Endodermal cell (in vitro differentiated cells): Measurements from ENCODE around the gene ABCG4. TPM values are rescaled to one million over a fixed set of nuclear protein-coding genes. Genes with fewer than 3 reads are reported as not detected.
"Not testable (repeated sequence)": the region's sequence is repeated elsewhere in the genome, so short reads cannot be mapped to it uniquely, and the experiment has no call there.

Experiments
- DNase-seq: peaks from one replicate; pipeline ENCODE4 v3.0.0-alpha.2; 2017
- H3K27ac ChIP-seq: 2 replicates; pipeline ENCODE4 v1.5.1; 2013; ENCODE audit warnings: mild to moderate bottlenecking, low read depth, low read length, moderate library complexity
- H3K27me3 ChIP-seq: 2 replicates; pipeline ENCODE4 v1.6.1; 2013; ENCODE audit warnings: mild to moderate bottlenecking, low read length, moderate library complexity; ENCODE audit not compliant: insufficient read depth, control insufficient read depth, poor library complexity, severe bottlenecking
- H3K36me3 ChIP-seq: 2 replicates; pipeline ENCODE4 v1.7.0; 2013; ENCODE audit warnings: mild to moderate bottlenecking, low read length, moderate library complexity; ENCODE audit not compliant: control insufficient read depth, insufficient read depth
- H3K4me1 ChIP-seq: one replicate; pipeline ENCODE4 v1.7.0; 2013; ENCODE audit warnings: low read length; ENCODE audit not compliant: control insufficient read depth, insufficient read depth
- H3K4me3 ChIP-seq: 2 replicates; pipeline ENCODE4 v1.5.1; 2013; ENCODE audit warnings: mild to moderate bottlenecking, low read length, moderate library complexity
- H3K9ac ChIP-seq: 2 replicates; pipeline ENCODE4 v1.6.1; 2013; ENCODE audit warnings: mild to moderate bottlenecking, low read length, moderate library complexity; ENCODE audit not compliant: poor library complexity, severe bottlenecking; ENCODE audit errors: extremely low read depth
- H3K9me3 ChIP-seq: 2 replicates; pipeline ENCODE4 v1.6.1; 2013; ENCODE audit warnings: mild to moderate bottlenecking, low read length, moderate library complexity; ENCODE audit not compliant: control insufficient read depth
- H3K27ac Mint-ChIP-seq: 2 replicates; pipeline ENCODE4 v1.8.0; 2020; ENCODE audit warnings: mixed read lengths
- H3K27me3 Mint-ChIP-seq: 2 replicates; pipeline ENCODE4 v1.8.0; 2021; ENCODE audit warnings: mild to moderate bottlenecking, mixed read lengths; ENCODE audit not compliant: insufficient read depth
- H3K36me3 Mint-ChIP-seq: 2 replicates; pipeline ENCODE4 v1.8.0; 2020; ENCODE audit warnings: low read depth, mixed read lengths
- H3K4me1 Mint-ChIP-seq: 2 replicates; pipeline ENCODE4 v1.8.0; 2020; ENCODE audit warnings: mixed read lengths
- H3K4me3 Mint-ChIP-seq: 2 replicates; pipeline ENCODE4 v1.8.0; 2020; ENCODE audit warnings: mild to moderate bottlenecking, moderate library complexity, mixed read lengths
- H3K9me3 Mint-ChIP-seq: 2 replicates; pipeline ENCODE4 v1.8.0; 2020; ENCODE audit warnings: mild to moderate bottlenecking, mixed read lengths
- CTCF ChIP-seq: fragments of 200-600 bp; sonication (generic); conservative IDR thresholded peaks from 2 replicates; pipeline ENCODE4 v1.5.0; 2021; ENCODE audit warnings: antibody characterized with exemption, mild to moderate bottlenecking
- WGBS, 2 experiments: methylation state at CpG; one replicate each; pipeline versions ENCODE4 v1.1.5 to v1.1.7; 2013; ENCODE audit warnings: missing lambda C conversion rate in 2 of 2, mixed read lengths in 1 of 2; ENCODE audit not compliant: insufficient coverage in 1 of 2, insufficient read length in 1 of 2; 5-methylcytosine and 5-hydroxymethylcytosine counted together
- total RNA-seq, 2 donors: library from RNA; stranded (reverse); fragmentation: NEBNext Ultra II Directional in 1 of 2; extraction: Animal tissue kit (Norgen Biotek cat#: 25700) in 1 of 2; gene quantifications; 2 replicates in 1 of 2; 3 replicates in 1 of 2; pipeline ENCODE4 v1.2.1, GENCODE V29; 2021

Gene ABCG4
- total RNA-seq, 2 donors from 2014 or later: 1.5 to 1.8 TPM

GRCh38 chr11:119160151-119160550 lies 11.3 kb downstream of the ABCG4 start:
- Histone ChIP-seq H3K36me3 (no peaks in the 10 kb centered on the region), H3K9ac (no peak overlapping the region), H3K27ac (no peak overlapping the region), H3K27me3 (no peaks in the 10 kb centered on the region), H3K9me3 (no peaks in the 10 kb centered on the region), H3K4me3 (no peak overlapping the region), H3K4me1 (no peaks in the 10 kb centered on the region)
- Mint-ChIP-seq H3K36me3 (no peaks in the 10 kb centered on the region), H3K4me1 (no peaks in the 10 kb centered on the region), H3K27me3 (peaks cover 13% of the 10 kb centered on the region), H3K9me3 (no peaks in the 10 kb centered on the region), H3K27ac (no peak overlapping the region), H3K4me3 (no peak overlapping the region)
- WGBS, 2 experiments: 94 to 95% methylated on average over 3 to 9 of the region's 9 CpGs
- no peak for TF ChIP-seq CTCF
- DNase-seq: no peak

GRCh38 chr11:119161871-119162270 lies 13.0 kb downstream of the ABCG4 start:
- H3K27ac ChIP-seq: no peak overlapping the region
- DNase-seq: no peak
- Mint-ChIP-seq H3K36me3 (no peaks in the 10 kb centered on the region), H3K27me3 (peaks cover 4% of the 10 kb centered on the region), H3K9me3 (no peaks in the 10 kb centered on the region), H3K4me1 (no peaks in the 10 kb centered on the region), H3K27ac (no peak overlapping the region), H3K4me3 (no peak overlapping the region)
- H3K36me3 ChIP-seq: no peaks in the 10 kb centered on the region
- H3K27me3 ChIP-seq: no peaks in the 10 kb centered on the region
- H3K9ac ChIP-seq: no peak overlapping the region
- no peak overlapping the region for H3K4me3 ChIP-seq
- H3K9me3 ChIP-seq: no peaks in the 10 kb centered on the region
- no peak for TF ChIP-seq CTCF
- WGBS, 2 experiments: 92 to 93% methylated on average over 2 to 8 of the region's 8 CpGs
- H3K4me1 ChIP-seq: no peaks in the 10 kb centered on the region

GRCh38 chr11:119166368-119167076 lies 17.7 kb downstream of the ABCG4 start:
- Histone ChIP-seq H3K27ac (no peak overlapping the region), H3K4me3 (no peak overlapping the region), H3K9ac (no peak overlapping the region), H3K9me3 (no peaks in the 10 kb centered on the region), H3K4me1 (no peaks in the 10 kb centered on the region), H3K36me3 (no peaks in the 10 kb centered on the region), H3K27me3 (no peaks in the 10 kb centered on the region)
- Mint-ChIP-seq H3K9me3 (no peaks in the 10 kb centered on the region), H3K27me3 (peaks cover 2% of the 10 kb centered on the region), H3K4me3 (no peak overlapping the region), H3K36me3 (no peaks in the 10 kb centered on the region), H3K27ac (no peak overlapping the region), H3K4me1 (peaks cover 8% of the 10 kb centered on the region)
- DNase-seq: no peak
- 76 to 77% methylated on average over 8 of the region's 8 CpGs for WGBS, 2 experiments
- no peak for TF ChIP-seq CTCF

- H3K9me3 ChIP-seq, H3K36me3 ChIP-seq, H3K9me3 Mint-ChIP-seq, H3K9ac ChIP-seq, H3K36me3 Mint-ChIP-seq, H3K4me1 ChIP-seq, DNase-seq, H3K27me3 ChIP-seq, H3K27ac Mint-ChIP-seq, H3K4me3 Mint-ChIP-seq, H3K27me3 Mint-ChIP-seq, H3K4me3 ChIP-seq, H3K4me1 Mint-ChIP-seq, H3K27ac ChIP-seq: not testable (repeated sequence)
- WGBS, 2 experiments: 76 to 85% methylated on average over 6 to 10 of the region's 10 CpGs
Measured at GRCh38 chr11:119167077-119167458, 18.2 kb downstream of the ABCG4 start.
